GM18873 (cell line): Measurements from ENCODE around the gene DTNB.

Experiments used
- ATAC-seq: cut with Tn5 transposase; IDR thresholded peaks from one replicate; pipeline ENCODE4 v1.9.1; 2021; ENCODE audit warnings: mild to moderate bottlenecking, moderate library complexity, moderate number of reproducible peaks; ENCODE audit not compliant: unreplicated experiment, low FRiP score

DTNB gene

GRCh38 chr2:25592766-25593292 lies 80.5 kb downstream of the DTNB start:
- ATAC-seq: no peak

- no peak for ATAC-seq
Observed at GRCh38 chr2:25590921-25591505, 82.4 kb downstream of the DTNB start.

- no peak for ATAC-seq
Observed at GRCh38 chr2:25589676-25590205, 83.6 kb downstream of the DTNB start.

- no peak for ATAC-seq
Observed at GRCh38 chr2:25588576-25588975, 84.8 kb downstream of the DTNB start.

GRCh38 chr2:25587361-25587760 lies 86.0 kb downstream of the DTNB start:
- no peak for ATAC-seq

GRCh38 chr2:25586726-25587144 lies 86.6 kb downstream of the DTNB start:
- peak; percentile 75 for ATAC-seq

- ATAC-seq: no peak
Observed at GRCh38 chr2:25585189-25585588, 88.2 kb downstream of the DTNB start.

GRCh38 chr2:25582077-25582830 lies 91.1 kb downstream of the DTNB start:
- ATAC-seq: no peak

- no peak for ATAC-seq
Observed at GRCh38 chr2:25576596-25576995, 96.8 kb downstream of the DTNB start.

- ATAC-seq: no peak
Observed at GRCh38 chr2:25572638-25573037, 100.7 kb downstream of the DTNB start.

GRCh38 chr2:25570161-25570845 lies 103.1 kb downstream of the DTNB start:
- no peak for ATAC-seq

GRCh38 chr2:25567406-25567805 lies 106.0 kb downstream of the DTNB start:
- no peak for ATAC-seq

- ATAC-seq: no peak
Observed at GRCh38 chr2:25566694-25567093, 106.7 kb downstream of the DTNB start.

- no peak for ATAC-seq
Observed at GRCh38 chr2:25566094-25566493, 107.3 kb downstream of the DTNB start.

- ATAC-seq: no peak
Observed at GRCh38 chr2:25561136-25561850, 112.1 kb downstream of the DTNB start.

GRCh38 chr2:25559148-25559547 lies 114.2 kb downstream of the DTNB start:
- no peak for ATAC-seq

GRCh38 chr2:25558262-25558661 lies 115.1 kb downstream of the DTNB start:
- ATAC-seq: peak; percentile 35

GRCh38 chr2:25557179-25558036 lies 116.0 kb downstream of the DTNB start:
- ATAC-seq: no peak

- ATAC-seq: no peak
Observed at GRCh38 chr2:25552318-25552717, 121.1 kb downstream of the DTNB start.

GRCh38 chr2:25551316-25551715 lies 122.1 kb downstream of the DTNB start:
- ATAC-seq: no peak
